ENCODE data around the gene MEP1B.
"Not testable (repeated sequence)": the region's sequence is repeated elsewhere in the genome, so short reads cannot be mapped to it uniquely, and the experiment has no call there.

The MEP1B gene

GRCh38 chr18:32175265-32175664 is 14.6 kb upstream of the MEP1B start:
- Histone ChIP-seq H3K9me3 (ENCODE audit: control insufficient read depth, insufficient read depth, low read length) (no peaks in the 10 kb centered on the region), H3K4me3 (ENCODE audit: low read depth, low read length) (no peak overlapping the region), H3K27me3 (ENCODE audit: control insufficient read depth, insufficient read depth, low read length) (no peaks in the 10 kb centered on the region), H3K9ac (ENCODE audit: low read depth, low read length) (no peak overlapping the region), H3K4me1 (ENCODE audit: control insufficient read depth, insufficient read depth, low read length) (no peaks in the 10 kb centered on the region), H3K36me3 (ENCODE audit: control insufficient read depth, insufficient read depth, low read length) (no peaks in the 10 kb centered on the region)

DNA sequence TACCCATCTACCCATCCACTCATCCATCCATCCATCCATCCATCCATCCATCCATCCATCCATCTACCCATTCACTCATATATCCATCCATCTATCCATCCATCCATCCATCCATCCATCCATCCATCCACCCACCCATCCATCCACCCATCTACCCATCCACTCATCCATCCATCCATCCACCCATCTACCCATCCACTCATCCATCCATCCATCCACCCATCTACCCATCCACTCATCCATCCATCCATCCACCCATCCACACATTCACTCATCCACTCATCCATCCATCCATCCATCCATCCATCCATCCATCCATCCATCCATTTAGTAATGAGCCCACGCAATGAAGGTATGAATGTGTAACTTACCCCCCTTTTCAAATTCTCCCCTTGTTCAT is 13.1 kb upstream of the MEP1B start:
- H3K9ac ChIP-seq (ENCODE audit: low read depth, low read length); H3K36me3 ChIP-seq (ENCODE audit: control insufficient read depth, insufficient read depth, low read length); H3K4me1 ChIP-seq (ENCODE audit: control insufficient read depth, insufficient read depth, low read length); H3K9me3 ChIP-seq (ENCODE audit: control insufficient read depth, insufficient read depth, low read length); H3K4me3 ChIP-seq (ENCODE audit: low read depth, low read length); H3K27me3 ChIP-seq (ENCODE audit: control insufficient read depth, insufficient read depth, low read length): not testable (repeated sequence)

DNA sequence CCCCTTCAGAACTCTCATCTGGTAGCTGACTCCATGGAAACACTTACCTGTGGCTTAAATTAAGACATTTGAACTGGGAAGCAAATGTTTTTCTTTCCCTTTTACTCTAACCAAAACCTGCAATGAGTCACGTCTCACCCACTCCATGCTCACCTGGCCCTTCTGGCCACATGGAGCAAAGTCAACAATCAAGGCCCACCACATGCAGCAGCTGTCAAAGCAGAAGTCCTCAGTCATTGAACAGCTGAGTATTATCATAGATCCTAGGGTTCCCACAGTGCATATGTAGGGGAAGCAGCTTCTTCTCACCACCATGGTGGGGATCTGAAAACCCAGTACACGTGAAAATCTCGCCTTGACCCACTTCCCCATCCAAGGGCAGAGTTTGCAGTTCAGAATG is 12.3 kb upstream of the MEP1B start:
- Histone ChIP-seq H3K9me3 (ENCODE audit: control insufficient read depth, insufficient read depth, low read length) (no peaks in the 10 kb centered on the region), H3K4me1 (ENCODE audit: control insufficient read depth, insufficient read depth, low read length) (no peaks in the 10 kb centered on the region), H3K36me3 (ENCODE audit: control insufficient read depth, insufficient read depth, low read length) (no peaks in the 10 kb centered on the region)

GRCh38 chr18:32183503-32183902 is 6.3 kb upstream of the MEP1B start:
- Histone ChIP-seq H3K4me3 (ENCODE audit: low read depth, low read length) (no peak overlapping the region), H3K27me3 (ENCODE audit: control insufficient read depth, insufficient read depth, low read length) (no peaks in the 10 kb centered on the region), H3K36me3 (ENCODE audit: control insufficient read depth, insufficient read depth, low read length) (no peaks in the 10 kb centered on the region), H3K9me3 (ENCODE audit: control insufficient read depth, insufficient read depth, low read length) (no peaks in the 10 kb centered on the region), H3K4me1 (ENCODE audit: control insufficient read depth, insufficient read depth, low read length) (no peaks in the 10 kb centered on the region), H3K9ac (ENCODE audit: low read depth, low read length) (no peak overlapping the region)

More for the DNA sequence above, 12.3 kb upstream of the MEP1B start:
- H3K27me3 ChIP-seq (ENCODE audit: control insufficient read depth, insufficient read depth, low read length) = no peaks in the 10 kb centered on the region
- no peak overlapping the region for H3K4me3 ChIP-seq (ENCODE audit: low read depth, low read length)
- no peak overlapping the region for H3K9ac ChIP-seq (ENCODE audit: low read depth, low read length)

DNA sequence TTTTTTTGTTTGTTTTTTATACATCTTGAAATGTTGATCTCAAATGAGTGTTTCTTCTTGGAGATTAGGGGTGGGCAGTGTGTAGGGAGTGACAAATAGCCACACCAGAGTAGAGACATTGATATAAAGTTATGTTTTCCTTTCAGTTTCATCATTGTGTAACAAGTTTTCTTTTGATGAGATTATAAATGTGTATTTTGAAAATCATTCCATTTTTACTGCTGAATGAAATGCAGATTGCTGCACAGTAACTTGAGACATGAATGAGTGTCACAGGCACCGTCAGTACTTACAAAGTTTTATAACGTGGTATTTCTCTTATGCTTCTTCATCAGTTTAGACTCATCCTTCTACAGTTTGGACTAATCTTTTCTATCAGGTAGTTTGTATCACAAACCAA is 370 bp downstream of the MEP1B start:
- no peaks in the 10 kb centered on the region for H3K9me3 ChIP-seq (ENCODE audit: control insufficient read depth, insufficient read depth, low read length)

DNA sequence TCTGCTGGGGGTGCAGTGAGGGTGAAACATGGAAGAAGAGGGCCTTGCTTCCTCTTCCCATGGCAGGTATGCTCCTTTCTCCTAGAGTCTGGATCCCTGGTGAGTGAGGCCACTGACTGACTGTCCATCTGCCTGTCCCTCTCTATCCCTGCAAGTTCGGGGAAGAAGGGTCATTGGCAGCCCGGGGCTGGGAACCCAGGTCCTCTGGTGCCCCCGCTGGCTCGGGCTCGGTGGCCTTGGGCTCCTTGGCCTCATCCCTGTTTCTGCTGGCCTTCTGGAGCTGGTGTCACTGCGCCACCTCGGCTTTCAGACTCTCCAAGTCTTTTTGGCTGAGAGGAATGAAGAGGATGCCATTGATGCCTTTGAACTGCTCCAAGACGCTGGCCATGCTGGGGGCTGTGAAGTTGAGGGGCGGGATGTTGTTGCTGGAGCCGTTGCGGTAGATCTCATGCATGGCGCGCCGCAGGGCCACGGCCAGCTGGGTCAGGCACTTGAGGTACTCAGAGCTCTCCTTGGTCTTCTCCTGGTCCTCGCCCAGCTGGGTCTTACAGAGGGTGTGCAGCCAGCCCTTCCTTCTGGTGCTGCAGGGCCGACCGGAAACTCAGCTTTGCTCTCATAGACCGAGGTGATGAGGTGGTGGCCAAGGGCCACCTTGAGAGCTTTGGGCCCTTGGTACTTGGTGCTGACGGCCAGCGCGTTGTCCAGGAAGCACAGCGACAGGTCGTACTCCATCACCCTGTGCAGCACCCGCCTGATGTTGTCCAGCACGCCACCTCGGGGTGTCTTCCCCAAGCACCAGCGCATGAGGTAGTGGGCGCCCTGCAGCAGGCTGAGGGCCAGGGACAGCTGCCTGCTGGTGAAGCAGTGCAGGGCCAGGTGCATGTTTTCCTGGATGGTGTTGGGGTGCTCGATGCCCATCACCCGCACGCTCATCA is 6.3 kb downstream of the MEP1B start:
- Histone ChIP-seq H3K27me3 (ENCODE audit: control insufficient read depth, insufficient read depth, low read length) (no peaks in the 10 kb centered on the region), H3K4me3 (ENCODE audit: low read depth, low read length) (no peak overlapping the region), H3K9me3 (ENCODE audit: control insufficient read depth, insufficient read depth, low read length) (no peaks in the 10 kb centered on the region), H3K4me1 (ENCODE audit: control insufficient read depth, insufficient read depth, low read length) (no peaks in the 10 kb centered on the region), H3K9ac (ENCODE audit: low read depth, low read length) (no peak overlapping the region), H3K36me3 (ENCODE audit: control insufficient read depth, insufficient read depth, low read length) (no peaks in the 10 kb centered on the region)

More for the DNA sequence above, 370 bp downstream of the MEP1B start:
- Histone ChIP-seq H3K36me3 (ENCODE audit: control insufficient read depth, insufficient read depth, low read length) (no peaks in the 10 kb centered on the region), H3K4me3 (ENCODE audit: low read depth, low read length) (no peak overlapping the region), H3K27me3 (ENCODE audit: control insufficient read depth, insufficient read depth, low read length) (no peaks in the 10 kb centered on the region), H3K9ac (ENCODE audit: low read depth, low read length) (no peak overlapping the region), H3K4me1 (ENCODE audit: control insufficient read depth, insufficient read depth, low read length) (no peaks in the 10 kb centered on the region)

DNA sequence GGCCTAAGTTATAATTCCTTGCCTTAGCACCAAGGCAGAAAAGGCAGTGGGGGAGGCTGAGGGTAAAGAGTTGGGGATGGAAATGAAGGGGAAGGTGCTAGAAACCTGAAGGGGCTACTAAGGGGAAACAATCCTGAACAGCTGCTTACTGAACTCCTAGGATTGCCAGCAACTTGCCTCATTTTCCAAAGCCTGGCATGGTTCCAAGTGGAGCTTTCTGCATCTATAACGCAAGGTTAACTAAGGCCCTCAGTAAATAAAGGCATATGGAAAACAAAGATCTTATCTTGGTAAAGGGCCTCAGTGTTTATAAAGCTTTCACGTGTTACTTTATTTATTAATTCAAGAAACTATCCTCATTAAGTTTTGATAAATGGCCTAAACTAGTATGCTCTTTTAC is 10.9 kb downstream of the MEP1B start:
- Histone ChIP-seq H3K4me1 (ENCODE audit: control insufficient read depth, insufficient read depth, low read length) (no peaks in the 10 kb centered on the region), H3K36me3 (ENCODE audit: control insufficient read depth, insufficient read depth, low read length) (no peaks in the 10 kb centered on the region), H3K9ac (ENCODE audit: low read depth, low read length) (no peak overlapping the region), H3K27me3 (ENCODE audit: control insufficient read depth, insufficient read depth, low read length) (no peaks in the 10 kb centered on the region), H3K4me3 (ENCODE audit: low read depth, low read length) (no peak overlapping the region), H3K9me3 (ENCODE audit: control insufficient read depth, insufficient read depth, low read length) (no peaks in the 10 kb centered on the region)

GRCh38 chr18:32201948-32202672 is 12.3 kb downstream of the MEP1B start:
- H3K36me3 ChIP-seq (ENCODE audit: control insufficient read depth, insufficient read depth, low read length) = no peaks in the 10 kb centered on the region
- H3K4me3 ChIP-seq (ENCODE audit: low read depth, low read length) = no peak overlapping the region
- no peaks in the 10 kb centered on the region for H3K27me3 ChIP-seq (ENCODE audit: control insufficient read depth, insufficient read depth, low read length)
- H3K9me3 ChIP-seq (ENCODE audit: control insufficient read depth, insufficient read depth, low read length) = no peaks in the 10 kb centered on the region
- H3K4me1 ChIP-seq (ENCODE audit: control insufficient read depth, insufficient read depth, low read length) = no peaks in the 10 kb centered on the region
- H3K9ac ChIP-seq (ENCODE audit: low read depth, low read length) = no peak overlapping the region

- Histone ChIP-seq H3K4me1 (ENCODE audit: control insufficient read depth, insufficient read depth, low read length) (no peaks in the 10 kb centered on the region), H3K9me3 (ENCODE audit: control insufficient read depth, insufficient read depth, low read length) (no peaks in the 10 kb centered on the region), H3K9ac (ENCODE audit: low read depth, low read length) (no peak overlapping the region), H3K27me3 (ENCODE audit: control insufficient read depth, insufficient read depth, low read length) (no peaks in the 10 kb centered on the region), H3K4me3 (ENCODE audit: low read depth, low read length) (no peak overlapping the region), H3K36me3 (ENCODE audit: control insufficient read depth, insufficient read depth, low read length) (no peaks in the 10 kb centered on the region)
Observed at GRCh38 chr18:32208023-32208422, 18.2 kb downstream of the MEP1B start.

DNA sequence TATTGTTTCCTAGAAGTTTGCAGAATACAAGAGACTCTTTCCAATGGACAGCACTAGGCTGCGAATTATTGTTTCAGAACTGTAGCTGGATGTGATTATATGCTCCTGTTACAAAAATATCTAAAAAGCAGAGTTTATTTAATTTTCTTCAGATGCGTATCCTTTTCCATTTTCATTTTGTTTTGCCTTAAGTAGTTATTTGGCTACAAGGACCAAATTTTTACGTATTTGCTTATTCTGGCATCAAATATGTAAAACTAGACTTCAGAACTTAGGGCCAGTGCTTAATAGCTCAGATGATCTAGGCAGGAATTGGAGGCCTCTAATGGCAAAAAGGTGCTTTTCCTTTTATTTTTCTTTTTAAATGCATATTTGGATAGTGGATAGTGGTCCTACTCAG is 18.7 kb downstream of the MEP1B start:
- Histone ChIP-seq H3K27me3 (ENCODE audit: control insufficient read depth, insufficient read depth, low read length) (no peaks in the 10 kb centered on the region), H3K9ac (ENCODE audit: low read depth, low read length) (no peak overlapping the region)

GRCh38 chr18:32209685-32210445 is 20.0 kb downstream of the MEP1B start:
- Histone ChIP-seq H3K4me1 (ENCODE audit: control insufficient read depth, insufficient read depth, low read length) (no peaks in the 10 kb centered on the region), H3K9ac (ENCODE audit: low read depth, low read length) (no peak overlapping the region), H3K9me3 (ENCODE audit: control insufficient read depth, insufficient read depth, low read length) (no peaks in the 10 kb centered on the region), H3K4me3 (ENCODE audit: low read depth, low read length) (no peak overlapping the region), H3K27me3 (ENCODE audit: control insufficient read depth, insufficient read depth, low read length) (no peaks in the 10 kb centered on the region), H3K36me3 (ENCODE audit: control insufficient read depth, insufficient read depth, low read length) (no peaks in the 10 kb centered on the region)

More for the DNA sequence above, 18.7 kb downstream of the MEP1B start:
- Histone ChIP-seq H3K4me1 (ENCODE audit: control insufficient read depth, insufficient read depth, low read length) (no peaks in the 10 kb centered on the region), H3K9me3 (ENCODE audit: control insufficient read depth, insufficient read depth, low read length) (no peaks in the 10 kb centered on the region), H3K4me3 (ENCODE audit: low read depth, low read length) (no peak overlapping the region), H3K36me3 (ENCODE audit: control insufficient read depth, insufficient read depth, low read length) (no peaks in the 10 kb centered on the region)
